GM12872 (cell line): ENCODE measurements around the gene MRPL41.

ENCODE experiments used
- CTCF ChIP-seq: IDR thresholded peaks from 3 replicates; pipeline ENCODE4 v1.5.1; 2011; ENCODE audit warnings: low read depth, mild to moderate bottlenecking, low read length, moderate library complexity; ENCODE audit not compliant: insufficient read depth

The MRPL41 gene

DNA sequence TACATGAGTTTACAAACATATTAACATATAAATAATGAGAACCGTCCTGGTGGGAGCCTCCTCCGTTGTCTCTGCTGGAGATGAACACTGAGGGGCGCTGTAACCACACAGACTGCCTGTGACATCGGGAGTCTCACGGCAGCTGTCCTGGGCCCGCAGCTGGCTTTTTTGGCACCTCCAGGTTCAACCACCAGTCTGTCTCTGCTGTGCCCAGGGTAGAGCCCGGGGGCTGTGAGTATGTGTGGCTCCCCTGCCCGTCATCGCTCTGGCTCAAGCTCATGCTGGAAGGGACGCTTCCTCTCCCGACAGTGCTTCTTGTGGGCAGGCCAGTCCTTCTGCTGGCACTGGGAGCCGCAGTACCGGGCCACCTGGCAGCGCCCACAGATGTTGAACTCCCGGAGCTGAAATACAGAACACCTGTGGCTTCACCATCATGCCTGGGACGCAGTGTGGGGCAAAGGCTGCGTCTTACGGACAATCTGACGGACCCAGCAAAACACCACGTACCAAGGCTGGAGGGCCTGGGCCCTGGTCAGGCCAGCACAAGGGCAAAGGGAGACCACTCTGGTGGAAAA, 30.7 kb downstream of the MRPL41 start:
- TF ChIP-seq CTCF, result peak; percentile 33; the same call in 2 of the 3 replicates

DNA sequence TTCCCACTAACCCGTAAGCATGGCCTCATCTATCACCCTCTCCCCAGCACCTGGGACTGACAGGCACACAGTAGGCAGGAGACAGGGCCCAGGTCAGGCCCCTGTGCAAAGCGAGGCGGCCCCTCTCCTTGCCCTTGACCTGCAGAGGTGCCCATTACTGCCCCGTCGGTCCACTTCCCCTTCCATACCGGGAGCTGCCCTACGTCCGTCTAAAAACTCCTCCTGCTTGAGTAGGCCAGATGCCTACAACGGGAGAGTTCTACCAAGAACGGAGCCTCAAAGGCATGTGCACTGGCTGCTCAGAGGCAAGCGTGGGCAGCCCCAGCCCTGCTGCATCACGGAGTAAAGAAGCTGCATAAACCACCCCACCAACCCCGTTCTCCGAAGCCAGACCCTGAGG, 31.7 kb downstream of the MRPL41 start:
- no peak for TF ChIP-seq CTCF

GRCh38 chr9:137583957-137584356, 32.3 kb downstream of the MRPL41 start:
- TF ChIP-seq CTCF, result no peak

DNA sequence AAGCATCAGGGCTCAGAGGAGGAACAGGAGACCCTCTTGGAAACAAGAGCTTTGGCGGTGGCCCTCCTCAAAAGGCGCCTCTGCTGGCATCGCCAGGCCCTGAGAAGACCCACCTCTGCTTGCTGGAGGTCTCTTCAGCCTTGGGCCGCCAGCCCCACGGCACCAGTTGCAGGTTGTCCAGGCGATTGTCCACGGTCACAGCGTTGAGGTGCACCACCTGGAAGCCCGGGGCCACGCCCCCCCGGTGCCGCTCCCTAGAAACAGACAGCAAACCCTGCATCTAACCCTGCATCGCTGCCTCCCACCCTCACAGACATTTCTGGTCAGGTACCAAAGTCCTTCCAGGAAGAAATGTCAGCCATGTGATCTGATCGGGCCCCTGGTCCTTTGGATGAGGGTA, 35.2 kb downstream of the MRPL41 start:
- TF ChIP-seq CTCF, result no peak

DNA sequence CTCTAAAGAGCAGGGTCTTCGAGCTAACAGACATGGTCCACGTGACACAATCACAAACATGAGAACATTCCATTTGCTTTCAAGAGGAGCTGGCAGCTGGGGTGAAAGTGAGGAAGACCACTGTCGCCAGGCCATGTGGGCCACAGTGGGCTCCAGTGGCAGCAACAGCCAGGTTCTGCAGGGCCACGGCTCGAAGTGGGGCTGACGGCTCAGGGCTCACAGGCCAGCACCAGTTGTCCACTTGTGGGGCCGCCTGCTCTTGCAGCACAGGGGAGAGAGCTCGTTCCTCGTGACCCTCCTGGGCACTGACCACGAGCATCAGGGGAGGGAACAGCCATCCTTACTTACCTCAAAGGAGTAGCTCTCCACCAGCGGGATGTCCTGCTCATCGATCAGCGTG, 36.6 kb downstream of the MRPL41 start:
- TF ChIP-seq CTCF, result no peak

GRCh38 chr9:137588891-137589290, 37.2 kb downstream of the MRPL41 start:
- no peak for TF ChIP-seq CTCF

DNA sequence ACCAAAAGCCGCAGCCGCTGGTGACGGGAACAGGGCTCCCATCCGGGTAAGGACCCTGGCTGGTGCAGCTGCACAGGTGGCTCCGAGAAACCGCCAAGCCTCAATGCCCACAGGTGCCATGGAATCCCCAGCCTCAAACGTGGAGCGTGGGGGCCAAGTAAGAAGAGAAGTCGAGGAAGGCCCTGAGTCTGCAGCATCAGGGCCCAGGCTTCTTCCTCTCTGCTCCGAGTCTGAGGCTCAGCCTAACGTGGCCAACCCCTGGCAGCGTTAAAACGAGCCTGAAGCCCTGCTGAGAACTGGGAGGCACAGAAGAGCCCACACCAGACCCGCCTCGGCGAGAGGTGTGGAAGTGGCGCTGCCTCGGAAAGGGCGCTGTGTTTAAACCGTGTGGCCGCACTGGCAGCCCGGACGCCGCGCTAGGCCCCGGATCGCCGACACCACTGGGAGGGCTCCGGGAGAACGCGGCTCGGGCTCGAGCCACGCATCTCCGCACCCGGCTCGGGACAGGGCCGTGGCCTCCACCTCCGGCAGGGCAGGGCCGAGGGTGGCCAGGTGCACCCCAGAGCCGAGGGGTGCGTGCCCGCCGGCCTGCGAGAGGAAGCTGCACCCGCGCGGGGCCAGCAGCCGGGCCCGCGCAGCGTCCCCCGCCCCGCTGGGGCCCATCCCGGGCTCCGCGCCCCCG, 37.9 kb downstream of the MRPL41 start:
- no peak for TF ChIP-seq CTCF
